BLaER1 treated with 17β-estradiol and CSF1 and Interleukin-3, amounts not matched to agents 10 nM and 100 nM (cell line): Measurements from ENCODE around the gene ACSS1.

Source experiments
- H3K27ac ChIP-seq, 11 experiments: shearing (Covaris generic); formaldehyde crosslinking; 2 replicates each; pipeline ENCODE4 v1.8.1; 2022
- H3K27me3 ChIP-seq, 11 experiments: shearing (Covaris generic); formaldehyde crosslinking; 2 replicates each; pipeline ENCODE4 v1.8.1; 2022
- H3K36me3 ChIP-seq, 11 experiments: shearing (Covaris generic); formaldehyde crosslinking; 2 replicates each; pipeline ENCODE4 v1.8.1; 2022
- H3K4me1 ChIP-seq, 10 experiments: shearing (Covaris generic); formaldehyde crosslinking; 2 replicates each; pipeline ENCODE4 v1.8.1; 2022
- H3K4me2 ChIP-seq, 11 experiments: shearing (Covaris generic); formaldehyde crosslinking; 2 replicates each; pipeline ENCODE4 v1.8.1; 2022
- H3K4me3 ChIP-seq, 10 experiments: shearing (Covaris generic); formaldehyde crosslinking; 2 replicates each; pipeline ENCODE4 v1.8.1; 2022
- H3K9ac ChIP-seq, 11 experiments: shearing (Covaris generic); formaldehyde crosslinking; 2 replicates each; pipeline ENCODE4 v1.8.1; 2022
- H3K9me3 ChIP-seq, 11 experiments: shearing (Covaris generic); formaldehyde crosslinking; replicated peaks in 1 of 11; 2 replicates each; pipeline ENCODE4 v1.8.1; 2022
- H4K20me1 ChIP-seq, 11 experiments: shearing (Covaris generic); formaldehyde crosslinking; 2 replicates each; pipeline ENCODE4 v1.8.1; 2022
- Cebpa-rat ChIP-seq, 11 experiments: shearing (Covaris generic); IDR thresholded peaks; 2 replicates each; pipeline ENCODE4 v1.8.1; 2022

The ACSS1 gene

DNA sequence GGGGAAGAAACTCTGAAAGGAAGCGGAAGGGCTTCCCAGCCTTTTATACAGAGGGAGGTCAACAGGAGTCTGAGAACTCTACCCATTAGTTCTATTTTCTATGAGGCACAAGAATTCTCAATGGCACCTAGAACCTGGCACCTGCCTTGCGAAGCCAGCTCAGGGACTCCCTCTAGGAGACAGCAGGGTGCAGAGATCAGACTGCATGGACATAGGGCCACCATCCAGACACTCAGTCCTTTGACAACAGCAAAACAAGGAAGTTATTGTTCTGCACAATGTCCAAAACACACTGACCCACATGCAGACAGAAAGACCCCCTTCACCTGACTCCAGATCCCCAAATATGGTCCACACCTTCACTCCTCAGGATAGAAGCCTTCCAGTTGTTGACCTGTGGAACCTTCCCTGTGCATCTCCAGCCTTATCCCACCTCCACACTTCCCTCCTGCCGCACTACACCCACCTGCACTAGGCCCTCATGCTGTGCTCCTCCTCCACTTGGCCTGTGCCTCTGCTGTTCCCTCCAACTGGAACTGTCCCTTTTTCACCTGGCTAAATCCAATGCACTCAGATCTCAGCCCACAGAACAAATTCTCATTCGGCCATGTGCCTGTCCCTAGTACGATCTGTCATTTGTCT, 27.8 kb downstream of the ACSS1 start:
- no peak overlapping the region for H3K9ac ChIP-seq
- peaks cover 28 to 76% (median 49%) of the 10 kb centered on the region in 11 experiments; a peak in 21 of 22 replicates for H3K36me3 ChIP-seq
- peaks cover 0 to 11% (median 0%) of the 10 kb centered on the region in 11 experiments; a peak in 4 of 22 replicates for H4K20me1 ChIP-seq
- no peaks in the 10 kb centered on the region for H3K27me3 ChIP-seq
- no peak overlapping the region for H3K27ac ChIP-seq
- H3K4me1 ChIP-seq = peaks cover 23 to 43% (median 35%) of the 10 kb centered on the region in 10 experiments
- H3K4me3 ChIP-seq = no peak overlapping the region
- 0 out of 22 replicates have a peak, but pooled peaks cover 0 to 6% (median 0%) of the 10 kb centered on the region in 11 experiments for H3K9me3 ChIP-seq
- H3K4me2 ChIP-seq = no peak overlapping the region
- no peak for TF ChIP-seq Cebpa-rat (IDR thresholded peaks at IDR 0.05)

DNA sequence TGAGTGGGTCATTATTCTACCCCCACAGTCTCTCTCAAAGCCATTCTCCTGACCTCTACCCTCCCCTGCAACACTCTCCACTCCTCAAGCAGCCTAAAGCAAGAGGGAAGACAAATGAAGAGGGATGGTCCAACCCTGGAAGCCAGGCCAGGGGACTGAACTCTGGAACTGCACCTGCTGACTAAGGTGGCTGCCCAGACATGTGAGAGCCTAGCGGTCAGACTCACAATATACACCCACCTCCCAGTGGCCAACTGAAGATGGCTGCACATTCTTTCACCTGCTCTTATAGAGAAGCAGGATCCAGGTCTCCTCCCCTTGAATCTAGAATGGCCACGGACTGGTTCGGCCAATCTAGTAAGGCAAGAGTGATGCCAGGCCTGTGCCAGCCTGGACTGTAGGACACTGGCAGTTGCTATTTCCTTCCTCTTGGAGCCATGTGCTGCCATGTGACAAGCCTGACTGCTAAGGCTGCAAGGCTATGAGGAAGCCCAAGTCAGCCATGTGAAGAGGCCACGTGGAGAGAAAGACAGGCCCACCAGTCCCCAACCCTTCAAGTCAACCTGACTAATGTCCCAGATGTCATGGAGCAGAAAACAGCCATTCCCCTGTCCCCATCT, 31.8 kb downstream of the ACSS1 start:
- no peak for TF ChIP-seq Cebpa-rat (IDR thresholded peaks at IDR 0.05)
- H3K9me3 ChIP-seq = no peaks in the 10 kb centered on the region
- peaks cover 0 to 49% (median 5%) of the 10 kb centered on the region in 11 experiments; a peak in 10 of 22 replicates for H4K20me1 ChIP-seq
- H3K27me3 ChIP-seq = no peaks in the 10 kb centered on the region
- H3K4me3 ChIP-seq = no peak overlapping the region
- peaks cover 31 to 92% (median 52%) of the 10 kb centered on the region in 11 experiments for H3K36me3 ChIP-seq
- no peak overlapping the region for H3K9ac ChIP-seq
- H3K27ac ChIP-seq = no peak overlapping the region
- H3K4me2 ChIP-seq = peak overlapping the region; percentile 8 to 60 (median 41); a peak in 18 of 22 replicates
- H3K4me1 ChIP-seq = peaks cover 10 to 39% (median 14%) of the 10 kb centered on the region in 10 experiments

DNA sequence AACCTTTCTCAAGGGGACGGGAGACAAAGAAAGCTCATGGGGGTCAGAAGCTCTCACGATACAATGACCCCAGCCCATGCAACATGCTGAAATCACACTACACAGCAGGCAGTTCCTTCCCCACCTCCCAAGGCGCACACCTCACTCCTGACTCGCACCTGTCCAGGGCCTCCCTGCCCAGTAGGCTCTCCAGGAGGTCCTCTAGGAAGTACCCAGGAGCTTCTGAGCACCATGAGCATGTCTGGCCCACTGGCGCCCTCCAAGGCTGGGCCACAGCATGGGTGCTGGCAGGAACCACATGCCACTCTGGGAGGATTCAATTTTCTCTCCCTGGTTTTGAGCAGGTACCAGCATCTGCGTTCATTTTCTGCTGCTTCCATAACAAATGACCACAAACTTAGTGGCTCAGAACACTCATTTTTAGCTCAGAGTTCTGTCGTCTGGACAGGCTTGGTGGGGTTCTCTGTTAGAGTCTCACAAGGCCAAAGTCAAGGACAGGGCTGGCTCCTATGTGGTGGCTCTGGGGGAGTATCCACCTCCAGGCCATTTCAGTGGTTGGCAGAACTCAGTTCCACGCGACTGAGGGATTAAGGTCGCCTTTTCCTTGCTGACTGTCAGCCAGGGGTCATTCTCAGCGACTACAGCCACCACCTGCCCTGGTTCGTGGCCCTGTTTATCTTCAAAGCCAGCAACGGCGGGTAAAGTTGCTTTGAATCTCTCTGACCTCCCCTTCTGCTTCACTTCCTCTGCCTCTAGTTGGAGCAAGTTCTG, 32.7 kb downstream of the ACSS1 start:
- H3K36me3 ChIP-seq = peaks cover 31 to 92% (median 53%) of the 10 kb centered on the region in 11 experiments

DNA sequence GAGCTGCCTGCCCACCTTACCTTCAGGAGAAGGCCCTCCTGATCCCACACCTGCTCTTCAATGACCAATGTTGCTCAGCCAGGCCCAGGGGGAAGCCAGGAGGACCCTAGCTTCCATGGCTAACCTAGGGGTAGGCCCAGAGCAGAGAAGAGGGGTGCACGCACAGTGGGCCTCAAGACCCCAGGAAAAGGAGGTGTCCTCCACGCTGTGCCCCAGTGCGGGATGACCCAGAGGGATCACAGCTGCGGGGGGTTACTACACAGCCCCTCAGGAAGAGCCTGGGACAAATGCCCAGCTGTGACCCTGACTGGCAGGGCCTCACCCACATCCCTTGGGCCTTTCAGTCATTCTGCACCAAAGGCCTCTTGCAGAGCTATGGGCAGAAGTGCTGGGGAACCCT, 33.8 kb downstream of the ACSS1 start:
- Histone ChIP-seq H3K4me1 (peaks cover 13 to 39% (median 21%) of the 10 kb centered on the region in 10 experiments), H4K20me1 (peaks cover 0 to 57% (median 8%) of the 10 kb centered on the region in 11 experiments; a peak in 11 of 22 replicates), H3K27me3 (no peaks in the 10 kb centered on the region), H3K4me3 (no peak overlapping the region), H3K27ac (no peak overlapping the region), H3K9ac (no peak overlapping the region), H3K9me3 (no peaks in the 10 kb centered on the region), H3K36me3 (peaks cover 24 to 90% (median 47%) of the 10 kb centered on the region in 11 experiments), H3K4me2 (peak overlapping the region in 1 of 11 experiments; percentile 4; a peak in 1 of 22 replicates)
- no peak for TF ChIP-seq Cebpa-rat (IDR thresholded peaks at IDR 0.05)

More for the DNA sequence above, 32.7 kb downstream of the ACSS1 start:
- peak overlapping the region in 5 of 11 experiments; percentile 21 to 60 (median 43); a peak in 3 of 22 replicates for H3K4me2 ChIP-seq
- peaks cover 0 to 51% (median 6%) of the 10 kb centered on the region in 11 experiments; a peak in 10 of 22 replicates for H4K20me1 ChIP-seq
- no peak overlapping the region for H3K27ac ChIP-seq
- no peaks in the 10 kb centered on the region for H3K9me3 ChIP-seq
- no peak overlapping the region for H3K4me3 ChIP-seq
- H3K27me3 ChIP-seq = no peaks in the 10 kb centered on the region
- no peak for TF ChIP-seq Cebpa-rat (IDR thresholded peaks at IDR 0.05)
- H3K4me1 ChIP-seq = peaks cover 10 to 39% (median 14%) of the 10 kb centered on the region in 10 experiments
- no peak overlapping the region for H3K9ac ChIP-seq

DNA sequence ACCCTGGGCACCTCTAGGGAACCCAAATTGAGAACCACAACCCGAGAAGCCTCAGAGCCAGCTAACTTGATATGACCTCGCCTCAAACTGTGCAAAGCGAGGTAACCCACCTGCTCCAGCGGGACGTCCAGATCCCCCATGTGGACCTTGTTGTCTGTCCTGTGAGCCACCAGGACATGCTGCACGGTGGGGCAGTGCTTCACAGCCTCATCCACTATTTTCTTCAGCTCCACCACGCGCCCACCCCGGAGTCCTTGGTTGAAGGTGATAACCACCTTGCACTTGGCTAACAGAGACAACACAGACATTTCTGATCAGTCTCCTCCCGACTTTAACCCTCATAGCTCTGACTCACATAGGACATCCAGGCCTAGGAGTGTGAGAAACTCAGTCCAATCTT, 34.6 kb downstream of the ACSS1 start:
- Histone ChIP-seq H3K36me3 (peaks cover 24 to 83% (median 48%) of the 10 kb centered on the region in 11 experiments), H4K20me1 (peaks cover 0 to 65% (median 14%) of the 10 kb centered on the region in 11 experiments; a peak in 12 of 22 replicates), H3K4me1 (peaks cover 13 to 39% (median 25%) of the 10 kb centered on the region in 10 experiments), H3K4me3 (no peak overlapping the region), H3K27ac (no peak overlapping the region), H3K4me2 (peak overlapping the region in 1 of 11 experiments; percentile 15; a peak in 1 of 22 replicates), H3K9me3 (no peaks in the 10 kb centered on the region), H3K27me3 (no peaks in the 10 kb centered on the region), H3K9ac (no peak overlapping the region)
- TF ChIP-seq Cebpa-rat (IDR thresholded peaks at IDR 0.05) = no peak

DNA sequence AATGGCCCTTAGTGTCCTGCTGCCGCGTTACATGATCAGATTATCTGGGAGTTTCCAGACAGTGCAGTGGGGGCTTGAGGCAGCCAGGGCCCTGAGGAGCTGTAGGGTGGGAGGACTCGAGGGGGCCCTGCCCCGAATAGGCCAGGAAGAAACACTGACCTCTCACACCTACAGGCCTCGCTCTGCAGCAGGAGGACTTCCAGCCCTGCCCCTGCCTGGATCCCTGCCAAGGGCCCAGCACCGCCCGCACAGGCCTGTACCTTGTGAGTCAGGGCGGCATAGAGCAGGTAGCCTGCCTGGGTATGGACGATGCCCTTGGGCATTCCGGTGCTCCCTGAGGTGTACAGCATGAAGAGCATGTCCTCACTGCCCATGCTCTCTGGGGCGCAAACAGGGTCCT, 35.3 kb downstream of the ACSS1 start:
- TF ChIP-seq Cebpa-rat (IDR thresholded peaks at IDR 0.05) = no peak
- no peaks in the 10 kb centered on the region for H3K27me3 ChIP-seq
- H3K27ac ChIP-seq = no peak overlapping the region
- no peaks in the 10 kb centered on the region for H3K9me3 ChIP-seq
- no peak overlapping the region for H3K9ac ChIP-seq
- H3K36me3 ChIP-seq = peaks cover 24 to 86% (median 51%) of the 10 kb centered on the region in 11 experiments
- H3K4me3 ChIP-seq = no peak overlapping the region
- peaks cover 13 to 34% (median 25%) of the 10 kb centered on the region in 10 experiments for H3K4me1 ChIP-seq
- H3K4me2 ChIP-seq = no peak overlapping the region
- peaks cover 0 to 72% (median 19%) of the 10 kb centered on the region in 11 experiments; a peak in 15 of 22 replicates for H4K20me1 ChIP-seq

DNA sequence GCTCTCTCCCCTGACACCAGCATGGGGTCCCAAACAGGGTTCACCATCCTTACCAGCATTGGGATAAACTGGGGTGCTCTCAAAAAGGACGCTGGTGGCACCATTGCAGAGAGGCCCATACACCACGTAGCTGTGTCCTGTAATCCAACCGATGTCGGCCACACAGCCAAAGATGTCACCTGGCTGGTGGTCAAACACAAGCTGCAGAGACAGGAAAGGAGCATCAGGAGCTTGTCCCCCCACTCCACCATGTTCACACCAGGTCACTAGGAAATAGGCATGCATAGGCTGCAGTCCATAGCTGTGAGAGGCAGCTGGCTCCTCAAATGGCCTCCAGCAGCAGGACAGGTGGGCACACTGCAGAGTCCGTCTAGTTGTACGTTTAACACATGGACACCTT, 36.6 kb downstream of the ACSS1 start:
- no peak overlapping the region for H3K4me3 ChIP-seq
- peaks cover 0 to 85% (median 32%) of the 10 kb centered on the region in 11 experiments; a peak in 16 of 22 replicates for H4K20me1 ChIP-seq
- no peak overlapping the region for H3K4me2 ChIP-seq
- peaks cover 8 to 32% (median 23%) of the 10 kb centered on the region in 10 experiments for H3K4me1 ChIP-seq
- H3K36me3 ChIP-seq = peaks cover 24 to 86% (median 52%) of the 10 kb centered on the region in 11 experiments
- no peaks in the 10 kb centered on the region for H3K27me3 ChIP-seq
- H3K9ac ChIP-seq = no peak overlapping the region
- H3K27ac ChIP-seq = no peak overlapping the region
- no peak for TF ChIP-seq Cebpa-rat (IDR thresholded peaks at IDR 0.05)
- H3K9me3 ChIP-seq = no peaks in the 10 kb centered on the region

DNA sequence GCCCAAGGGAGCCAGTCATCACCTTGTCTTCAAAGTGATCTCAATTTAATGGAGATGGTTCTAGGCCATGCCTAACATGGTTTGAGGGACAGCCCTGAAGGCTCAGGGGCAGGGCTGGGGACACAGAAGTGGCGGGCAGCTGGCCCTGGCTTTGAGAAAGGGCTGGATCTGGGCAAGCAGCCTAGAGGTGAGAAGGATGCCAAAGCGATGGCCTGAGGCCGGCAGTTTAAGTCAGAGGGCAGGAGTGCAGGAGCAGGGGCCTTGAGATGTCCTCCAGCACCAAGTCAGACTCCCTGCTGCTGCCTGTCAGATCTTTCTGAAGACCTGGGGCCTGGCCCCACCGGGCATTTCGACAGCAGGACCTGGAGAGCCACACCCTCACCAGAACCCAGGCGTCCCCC, 37.0 kb downstream of the ACSS1 start:
- peaks cover 23 to 82% (median 48%) of the 10 kb centered on the region in 11 experiments for H3K36me3 ChIP-seq
- H3K9ac ChIP-seq = no peak overlapping the region
- TF ChIP-seq Cebpa-rat (IDR thresholded peaks at IDR 0.05) = no peak
- H3K27ac ChIP-seq = no peak overlapping the region
- no peaks in the 10 kb centered on the region for H3K9me3 ChIP-seq
- H3K4me2 ChIP-seq = 0 out of 22 replicates have a peak overlapping the region, but pooled peaks of 1 of the 11 experiments have one; percentile 7
- H3K4me3 ChIP-seq = no peak overlapping the region
- H3K27me3 ChIP-seq = no peaks in the 10 kb centered on the region
- H4K20me1 ChIP-seq = peaks cover 0 to 90% (median 34%) of the 10 kb centered on the region in 11 experiments; a peak in 16 of 22 replicates
- peaks cover 8 to 32% (median 23%) of the 10 kb centered on the region in 10 experiments for H3K4me1 ChIP-seq
